HUES64 (cell line): ENCODE measurements around the gene LMAN2L.

Source experiments
- H3K27ac ChIP-seq: 2 replicates; pipeline ENCODE4 v1.7.0; 2013; ENCODE audit warnings: low read depth, low read length, inconsistent platforms
- H3K27me3 ChIP-seq: 2 replicates; pipeline ENCODE4 v1.6.1; 2013; ENCODE audit warnings: mild to moderate bottlenecking, low read length; ENCODE audit not compliant: insufficient read depth
- H3K36me3 ChIP-seq: 2 replicates; pipeline ENCODE4 v1.6.1; 2013; ENCODE audit warnings: mild to moderate bottlenecking, low read length; ENCODE audit not compliant: insufficient read depth
- H3K4me1 ChIP-seq: 2 replicates; pipeline ENCODE4 v1.6.1; 2013; ENCODE audit warnings: mild to moderate bottlenecking, low read length, moderate library complexity; ENCODE audit not compliant: insufficient read depth
- H3K4me3 ChIP-seq: 2 replicates; pipeline ENCODE4 v1.5.1; 2013; ENCODE audit warnings: mild to moderate bottlenecking, low read length, moderate library complexity
- H3K9ac ChIP-seq: 2 replicates; pipeline ENCODE4 v1.6.1; 2013; ENCODE audit warnings: mild to moderate bottlenecking, low read depth, low read length
- H3K9me3 ChIP-seq: 2 replicates; pipeline ENCODE4 v1.6.1; 2013; ENCODE audit warnings: low read depth, low read length; ENCODE audit not compliant: insufficient read depth
- whole genome bisulfite sequencing: fragments of 150-250, 120-280 bp; methylation state at CpG from one replicate; pipeline ENCODE4 v1.1.7; 2013; ENCODE audit warnings: missing lambda C conversion rate; 5-methylcytosine and 5-hydroxymethylcytosine counted together

Gene LMAN2L

DNA sequence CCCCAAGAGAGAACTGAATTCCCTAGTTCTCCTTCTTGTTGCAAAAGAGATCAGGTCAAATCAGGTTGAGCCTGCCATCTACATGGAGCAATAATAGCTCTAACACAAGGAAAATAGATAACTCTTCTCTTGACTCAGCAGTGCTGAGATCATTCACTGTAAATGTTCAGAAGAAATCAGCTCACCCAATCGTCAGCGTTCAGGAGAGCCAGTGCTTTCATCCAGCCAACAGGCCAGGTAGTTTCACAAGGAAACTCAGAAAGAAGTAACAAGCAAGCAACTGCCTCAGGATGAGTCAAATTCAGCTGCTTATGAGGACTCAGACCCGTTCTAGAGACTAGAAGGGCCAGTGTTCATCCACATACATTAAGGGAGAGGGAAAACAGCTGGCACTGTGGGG lies 5.9 kb downstream of the LMAN2L start:
- Histone ChIP-seq H3K36me3 (peaks cover 80% of the 10 kb centered on the region), H3K4me3 (no peak overlapping the region), H3K27me3 (no peaks in the 10 kb centered on the region), H3K9me3 (no peaks in the 10 kb centered on the region), H3K27ac (no peak overlapping the region), H3K4me1 (no peaks in the 10 kb centered on the region), H3K9ac (no peak overlapping the region)
- 92% methylated on average over 3 of the region's 3 CpGs for WGBS

DNA sequence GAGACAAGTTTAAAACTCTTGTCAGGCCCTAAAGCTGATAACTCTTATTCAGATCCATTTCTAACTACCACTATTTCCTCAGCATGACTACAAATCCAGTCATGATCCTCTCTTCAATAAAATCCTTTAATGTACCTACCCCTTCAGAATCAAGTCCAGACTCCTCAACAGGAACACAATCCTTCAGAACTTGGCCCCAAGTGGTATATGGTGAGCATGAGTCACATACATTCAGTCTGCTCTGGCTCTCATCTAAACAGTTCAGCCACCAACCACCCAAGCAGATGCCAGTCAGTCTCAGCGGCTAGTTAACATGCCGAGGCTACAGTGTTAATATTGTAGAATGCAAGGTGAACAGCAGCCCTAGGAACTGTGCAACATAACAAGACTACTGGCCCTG lies 9.7 kb downstream of the LMAN2L start:
- H3K27me3 ChIP-seq: no peaks in the 10 kb centered on the region
- no peak overlapping the region for H3K27ac ChIP-seq
- H3K36me3 ChIP-seq: peaks cover 81% of the 10 kb centered on the region
- H3K4me1 ChIP-seq: no peaks in the 10 kb centered on the region
- H3K9me3 ChIP-seq: no peaks in the 10 kb centered on the region
- WGBS: 96% methylated on average over 2 of the region's 2 CpGs
- no peak overlapping the region for H3K9ac ChIP-seq
- no peak overlapping the region for H3K4me3 ChIP-seq

DNA sequence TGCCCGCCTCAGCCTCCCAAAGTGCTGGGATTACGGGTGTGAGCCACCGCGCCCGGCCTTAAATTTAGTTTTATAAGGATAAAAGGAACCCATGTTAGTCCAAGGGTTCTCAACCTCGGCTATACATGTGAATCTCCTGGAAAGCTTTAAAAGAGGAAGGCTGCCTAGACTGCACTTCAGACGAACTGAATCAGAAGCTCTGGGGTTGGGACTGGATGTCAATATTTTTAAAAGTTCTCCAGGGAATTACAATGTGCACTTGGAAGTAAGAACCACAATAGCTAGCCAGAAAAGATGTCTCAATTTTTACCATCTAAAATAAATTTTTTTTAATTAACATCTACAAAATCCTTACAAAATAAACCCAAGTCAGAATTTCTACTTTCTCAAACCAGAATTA lies 10.1 kb downstream of the LMAN2L start:
- H3K9ac ChIP-seq: no peak overlapping the region
- H3K4me1 ChIP-seq: no peaks in the 10 kb centered on the region
- H3K27ac ChIP-seq: no peak overlapping the region
- peaks cover 77% of the 10 kb centered on the region for H3K36me3 ChIP-seq
- no peaks in the 10 kb centered on the region for H3K27me3 ChIP-seq
- no peak overlapping the region for H3K4me3 ChIP-seq
- 96% methylated on average over 7 of the region's 7 CpGs for WGBS
- H3K9me3 ChIP-seq: no peaks in the 10 kb centered on the region

DNA sequence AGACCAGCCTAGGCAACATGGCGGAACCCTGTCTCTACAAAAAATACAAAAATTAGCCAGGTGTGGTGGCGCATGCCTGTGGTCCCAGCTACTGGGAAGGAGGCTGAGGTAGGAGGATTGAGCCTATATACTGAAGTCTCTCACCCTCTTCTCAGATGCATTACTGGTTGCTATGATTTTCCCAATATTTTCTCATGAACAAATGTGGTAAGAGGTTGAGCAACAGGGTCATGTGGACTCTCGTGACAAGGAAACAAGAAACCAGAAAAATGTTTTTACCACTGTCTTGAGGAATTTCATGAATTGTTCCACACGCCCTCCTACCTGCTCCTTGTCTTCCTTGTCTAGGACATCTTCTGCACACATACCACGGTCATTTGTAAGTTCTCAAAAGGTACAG lies 12.4 kb downstream of the LMAN2L start:
- Histone ChIP-seq H3K9ac (no peak overlapping the region), H3K4me1 (no peaks in the 10 kb centered on the region), H3K27me3 (no peaks in the 10 kb centered on the region), H3K9me3 (no peaks in the 10 kb centered on the region), H3K4me3 (no peak overlapping the region), H3K36me3 (peaks cover 64% of the 10 kb centered on the region), H3K27ac (no peak overlapping the region)
- WGBS: 94% methylated on average over 5 of the region's 5 CpGs

DNA sequence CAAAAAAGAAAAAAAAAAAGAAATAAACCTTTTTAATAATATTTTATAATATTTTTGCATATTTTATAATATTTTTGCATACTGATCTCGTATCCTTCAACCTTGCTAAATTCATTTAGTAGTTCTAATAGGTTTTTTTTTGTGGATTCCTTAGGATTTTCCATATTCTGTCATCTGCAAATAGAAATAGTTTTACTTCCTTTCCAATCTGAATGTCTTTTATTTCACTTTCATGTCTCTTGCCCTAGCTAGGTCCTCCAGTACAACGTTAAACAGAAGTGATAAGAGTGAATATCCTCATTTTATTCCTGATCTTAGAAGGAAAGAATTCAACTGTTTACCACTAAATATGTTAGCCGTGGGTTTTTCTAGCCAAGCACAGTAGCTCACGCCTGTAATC lies 13.7 kb downstream of the LMAN2L start:
- 76% methylated on average over 3 of the region's 4 CpGs for WGBS
- H3K27ac ChIP-seq: no peak overlapping the region
- peaks cover 55% of the 10 kb centered on the region for H3K36me3 ChIP-seq
- no peaks in the 10 kb centered on the region for H3K27me3 ChIP-seq
- no peaks in the 10 kb centered on the region for H3K9me3 ChIP-seq
- H3K9ac ChIP-seq: no peak overlapping the region
- no peaks in the 10 kb centered on the region for H3K4me1 ChIP-seq
- no peak overlapping the region for H3K4me3 ChIP-seq

DNA sequence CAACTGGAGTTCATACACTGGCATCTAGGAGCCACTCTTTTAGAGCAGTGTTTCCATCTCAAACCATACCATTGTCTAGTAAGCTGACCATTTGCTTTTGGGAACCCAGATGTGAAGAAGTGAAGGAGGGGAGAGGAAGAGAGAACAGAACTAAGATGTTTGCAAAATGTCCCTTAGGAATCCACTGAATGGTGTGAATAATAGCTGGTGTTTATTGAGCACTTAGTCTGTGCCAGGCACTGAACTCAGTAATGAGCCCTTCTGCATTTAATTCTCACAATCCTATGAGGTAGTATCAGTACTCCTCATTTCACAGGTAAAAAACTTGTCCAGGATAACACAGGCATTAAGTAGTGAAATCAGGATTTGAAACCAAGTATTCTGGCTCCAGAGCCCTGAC lies 23.5 kb downstream of the LMAN2L start:
- H3K4me3 ChIP-seq: no peak overlapping the region
- H3K4me1 ChIP-seq: no peaks in the 10 kb centered on the region
- no peak overlapping the region for H3K9ac ChIP-seq
- no peaks in the 10 kb centered on the region for H3K27me3 ChIP-seq
- no peak overlapping the region for H3K27ac ChIP-seq
- peaks cover 39% of the 10 kb centered on the region for H3K36me3 ChIP-seq
- no peaks in the 10 kb centered on the region for H3K9me3 ChIP-seq

DNA sequence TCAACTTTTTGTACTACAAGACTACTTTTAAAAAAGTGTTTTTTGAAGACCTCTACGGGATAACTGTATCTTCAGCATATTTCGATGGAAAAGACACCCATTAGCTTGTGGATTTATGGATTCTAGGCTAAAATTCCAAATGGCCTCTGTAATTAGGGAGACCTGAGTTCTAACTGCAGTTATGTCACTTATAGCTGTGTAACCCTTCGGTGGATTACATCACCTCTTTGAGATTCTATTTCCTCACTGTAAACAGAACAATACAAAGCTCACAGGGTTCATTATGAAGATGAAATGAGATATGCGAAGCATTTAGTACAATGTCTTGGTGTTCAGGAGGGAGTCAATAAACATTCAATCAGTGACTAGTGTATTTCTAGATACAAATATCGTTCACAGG lies 24.2 kb downstream of the LMAN2L start:
- no peak overlapping the region for H3K9ac ChIP-seq
- peaks cover 46% of the 10 kb centered on the region for H3K36me3 ChIP-seq
- H3K27me3 ChIP-seq: no peaks in the 10 kb centered on the region
- no peak overlapping the region for H3K4me3 ChIP-seq
- H3K4me1 ChIP-seq: no peaks in the 10 kb centered on the region
- no peaks in the 10 kb centered on the region for H3K9me3 ChIP-seq
- H3K27ac ChIP-seq: no peak overlapping the region
- WGBS: 93% methylated on average over 4 of the region's 5 CpGs

DNA sequence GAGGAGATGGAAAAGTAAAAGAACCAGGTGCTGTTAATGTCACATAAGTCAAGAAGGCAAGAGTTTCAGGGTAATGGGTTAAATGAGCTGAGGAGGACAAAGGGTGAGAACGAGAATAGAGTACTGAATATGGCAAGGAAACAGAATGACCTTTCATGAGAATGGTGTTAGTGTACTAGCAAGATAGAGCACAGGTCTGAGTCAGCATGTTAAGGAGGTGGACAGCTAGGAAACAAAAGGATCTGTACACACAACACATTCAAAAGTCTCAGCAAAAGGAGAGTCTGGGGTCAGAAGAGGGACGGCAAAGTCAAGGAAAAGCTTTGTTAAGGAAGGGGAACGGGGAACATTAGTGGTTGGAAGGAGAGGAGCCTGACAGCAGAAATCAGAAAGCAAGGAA lies 28.9 kb downstream of the LMAN2L start:
- 92% methylated on average over 3 of the region's 3 CpGs for WGBS
- H3K27ac ChIP-seq: no peak overlapping the region
- H3K9ac ChIP-seq: no peak overlapping the region
- no peaks in the 10 kb centered on the region for H3K4me1 ChIP-seq
- H3K36me3 ChIP-seq: peaks cover 71% of the 10 kb centered on the region
- no peak overlapping the region for H3K4me3 ChIP-seq
- H3K9me3 ChIP-seq: peaks cover 4% of the 10 kb centered on the region; the same call in 1 of the 2 replicates
- no peaks in the 10 kb centered on the region for H3K27me3 ChIP-seq

DNA sequence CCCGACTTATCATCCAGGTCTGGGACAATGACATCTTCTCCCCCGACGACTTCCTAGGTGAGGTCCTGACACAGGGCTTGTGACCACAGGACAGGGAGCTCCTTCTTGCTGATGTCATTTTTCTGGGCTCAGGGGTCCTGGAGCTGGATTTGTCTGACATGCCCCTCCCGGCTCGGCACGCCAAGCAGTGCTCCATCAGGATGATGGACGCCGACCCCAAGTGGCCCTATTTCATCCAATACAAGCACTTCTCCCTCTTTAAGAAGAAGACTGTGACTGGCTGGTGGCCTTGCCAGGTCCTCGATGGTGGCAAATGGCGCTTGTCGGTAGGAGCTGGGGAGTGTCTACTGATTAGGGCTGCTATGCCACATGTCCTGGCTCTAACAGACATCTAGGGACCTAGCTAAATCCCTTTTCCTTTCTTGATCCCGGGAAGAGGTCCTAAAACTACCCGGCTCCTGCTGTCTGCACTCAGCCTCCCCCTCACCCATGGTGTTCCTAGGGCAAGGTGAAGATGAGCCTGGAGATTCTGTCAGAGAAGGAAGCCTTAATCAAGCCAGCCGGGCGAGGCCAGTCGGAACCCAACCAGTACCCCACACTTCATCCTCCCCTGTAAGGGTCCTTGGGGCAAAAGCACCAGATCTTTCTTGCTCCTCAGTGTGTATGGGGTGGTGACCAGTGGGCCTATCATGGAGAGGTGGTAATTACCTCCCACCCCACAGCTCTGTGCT lies 36.7 kb downstream of the LMAN2L start:
- H3K4me3 ChIP-seq: no peak overlapping the region
- H3K36me3 ChIP-seq: peaks cover 40% of the 10 kb centered on the region
- H3K27ac ChIP-seq: no peak overlapping the region
- no peaks in the 10 kb centered on the region for H3K27me3 ChIP-seq
- H3K9me3 ChIP-seq: no peaks in the 10 kb centered on the region
- H3K4me1 ChIP-seq: no peaks in the 10 kb centered on the region
- no peak overlapping the region for H3K9ac ChIP-seq
- 94% methylated on average over 13 of the region's 16 CpGs for WGBS

DNA sequence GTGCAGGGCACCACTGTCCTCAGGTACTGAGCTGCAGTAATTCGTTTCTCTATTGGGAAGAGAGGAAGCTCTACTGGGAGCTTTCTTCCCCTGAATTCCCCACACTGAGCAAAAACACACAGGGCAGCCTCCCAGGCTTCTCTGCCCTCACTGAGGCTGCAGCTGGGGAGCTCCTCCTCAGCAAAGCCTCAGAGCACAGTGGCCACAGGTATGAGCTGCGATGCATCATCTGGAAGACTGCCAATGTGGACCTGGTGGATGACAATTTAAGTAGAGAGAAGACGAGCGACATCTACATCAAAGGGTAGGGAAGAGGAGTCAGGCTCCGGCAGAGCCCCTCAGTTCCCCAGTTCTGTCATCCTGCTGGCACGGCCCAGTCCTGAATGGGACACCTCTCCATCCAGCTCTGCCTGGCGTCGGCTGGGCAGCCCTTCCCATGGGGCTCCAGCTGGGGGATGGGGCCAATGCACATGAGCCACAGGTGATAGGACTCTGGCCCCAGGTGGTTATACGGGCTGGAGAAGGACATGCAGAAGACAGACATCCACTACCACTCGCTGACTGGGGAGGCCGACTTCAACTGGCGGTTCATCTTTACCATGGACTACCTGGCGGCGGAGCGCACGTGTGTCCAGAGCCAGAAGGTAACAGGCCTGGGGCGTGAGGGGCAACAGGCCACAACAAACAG lies 37.6 kb downstream of the LMAN2L start:
- no peaks in the 10 kb centered on the region for H3K4me1 ChIP-seq
- 95% methylated on average over 17 of the region's 17 CpGs for WGBS
- peaks cover 31% of the 10 kb centered on the region for H3K36me3 ChIP-seq
- H3K9me3 ChIP-seq: no peaks in the 10 kb centered on the region
- no peak overlapping the region for H3K9ac ChIP-seq
- H3K4me3 ChIP-seq: no peak overlapping the region
- H3K27me3 ChIP-seq: no peaks in the 10 kb centered on the region
- H3K27ac ChIP-seq: no peak overlapping the region

DNA sequence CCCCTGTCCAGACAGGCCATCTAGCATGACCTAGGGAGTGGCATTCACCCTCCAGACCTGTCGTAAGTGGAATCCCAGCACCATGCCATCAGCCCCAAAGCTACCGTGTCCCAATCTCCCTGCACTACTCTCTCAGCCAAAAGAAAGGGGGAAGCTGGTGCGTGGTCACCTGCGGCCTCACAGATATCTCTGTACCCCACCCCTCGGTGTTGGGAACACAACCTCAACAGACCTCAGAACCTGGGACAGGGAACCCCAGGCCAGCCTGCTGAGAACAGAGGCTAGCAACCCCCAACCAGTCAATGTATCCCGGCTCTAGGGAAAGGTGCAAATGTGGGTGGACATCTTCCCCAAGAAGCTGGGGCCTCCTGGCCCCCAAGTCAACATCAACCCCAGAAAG lies 38.2 kb downstream of the LMAN2L start:
- Histone ChIP-seq H3K36me3 (peaks cover 25% of the 10 kb centered on the region), H3K4me3 (no peak overlapping the region), H3K9me3 (no peaks in the 10 kb centered on the region), H3K4me1 (no peaks in the 10 kb centered on the region), H3K27me3 (no peaks in the 10 kb centered on the region), H3K9ac (no peak overlapping the region), H3K27ac (no peak overlapping the region)
- WGBS: 96% methylated on average over 6 of the region's 6 CpGs
